ENCODE measurements around the gene PAX5. TPM values are rescaled to one million over a fixed set of nuclear protein-coding genes. Genes with fewer than 3 reads are reported as not detected.

PAX5 gene
- total RNA-seq, 1 experiment from 2014 or later: not detected

DNA sequence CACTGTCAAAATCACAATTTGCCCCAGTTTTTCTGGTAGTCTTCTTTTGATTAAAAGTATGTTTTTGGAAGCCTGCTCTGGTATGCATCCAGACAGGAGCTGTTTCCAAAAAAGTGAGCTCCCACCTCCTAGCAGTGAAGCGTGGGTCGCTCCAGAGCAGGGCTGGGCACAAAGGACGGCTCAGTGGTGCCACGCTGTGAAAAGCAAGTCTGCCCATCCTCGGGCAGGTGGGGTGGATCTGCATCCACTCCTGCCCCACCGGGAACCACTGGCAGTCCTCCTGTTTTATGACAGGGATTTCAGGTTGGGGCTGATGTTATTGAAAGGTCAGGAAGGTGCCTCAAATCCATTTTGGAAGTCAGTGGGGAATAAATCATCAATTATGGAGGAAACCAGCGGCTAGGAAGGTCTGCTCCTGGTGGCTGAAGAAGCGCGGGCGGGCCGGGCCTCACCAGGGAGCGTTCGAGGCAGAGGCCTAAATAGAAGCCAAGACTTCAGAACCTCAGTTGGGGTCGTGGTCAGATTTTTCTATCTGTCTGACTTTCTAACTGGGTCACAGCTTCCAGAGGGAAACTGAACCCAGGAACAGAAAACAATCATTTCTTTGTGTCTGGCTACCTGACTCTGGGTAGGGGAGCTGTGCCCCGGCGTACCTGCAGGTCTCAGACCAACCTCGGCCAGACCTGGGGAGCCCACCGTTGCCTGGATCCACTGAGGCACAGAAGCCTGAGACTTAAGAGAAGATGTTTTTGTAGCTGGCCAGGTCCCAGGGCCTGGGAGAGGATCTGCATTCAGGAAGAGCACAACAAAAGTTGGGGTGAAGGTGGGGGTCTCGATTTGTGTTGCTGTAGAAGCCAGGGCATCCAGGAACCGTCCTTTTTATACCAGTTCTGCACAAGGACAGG lies 168.1 kb downstream of the PAX5 start:
- ChIA-PET POLR2A (ENCODE audit: unreplicated experiment) (no interaction called here), CTCF (no interaction called here)
- H3K4me1 ChIP-seq (replicated peaks; ENCODE audit: insufficient read depth): no peaks in the 10 kb centered on the region
- no peaks in the 10 kb centered on the region for H3K79me2 ChIP-seq (ENCODE audit: low read depth)
- no peak overlapping the region for H3K27ac ChIP-seq
- H4K20me1 ChIP-seq (ENCODE audit: insufficient read depth): no peaks in the 10 kb centered on the region
- no peaks in the 10 kb centered on the region for H3K9me3 ChIP-seq (ENCODE audit: insufficient read depth, low read depth)
- TF ChIP-seq, protein P1, sequence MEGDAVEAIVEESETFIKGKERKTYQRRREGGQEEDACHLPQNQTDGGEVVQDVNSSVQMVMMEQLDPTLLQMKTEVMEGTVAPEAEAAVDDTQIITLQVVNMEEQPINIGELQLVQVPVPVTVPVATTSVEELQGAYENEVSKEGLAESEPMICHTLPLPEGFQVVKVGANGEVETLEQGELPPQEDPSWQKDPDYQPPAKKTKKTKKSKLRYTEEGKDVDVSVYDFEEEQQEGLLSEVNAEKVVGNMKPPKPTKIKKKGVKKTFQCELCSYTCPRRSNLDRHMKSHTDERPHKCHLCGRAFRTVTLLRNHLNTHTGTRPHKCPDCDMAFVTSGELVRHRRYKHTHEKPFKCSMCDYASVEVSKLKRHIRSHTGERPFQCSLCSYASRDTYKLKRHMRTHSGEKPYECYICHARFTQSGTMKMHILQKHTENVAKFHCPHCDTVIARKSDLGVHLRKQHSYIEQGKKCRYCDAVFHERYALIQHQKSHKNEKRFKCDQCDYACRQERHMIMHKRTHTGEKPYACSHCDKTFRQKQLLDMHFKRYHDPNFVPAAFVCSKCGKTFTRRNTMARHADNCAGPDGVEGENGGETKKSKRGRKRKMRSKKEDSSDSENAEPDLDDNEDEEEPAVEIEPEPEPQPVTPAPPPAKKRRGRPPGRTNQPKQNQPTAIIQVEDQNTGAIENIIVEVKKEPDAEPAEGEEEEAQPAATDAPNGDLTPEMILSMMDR (conservative IDR thresholded peaks at IDR 0.05): no peak
- TF ChIP-seq EZH2 (IDR thresholded peaks at IDR 0.05; ENCODE audit: low read depth): no peak
- H3K4me3 ChIP-seq: no peak overlapping the region
- intact Hi-C loops (cut with micrococcal nuclease; ENCODE audit: unreplicated experiment): no loop called here
- H3K27me3 ChIP-seq (ENCODE audit: insufficient read depth, low read depth): peaks cover 34% of the 10 kb centered on the region
- H3F3A ChIP-seq (ENCODE audit: insufficient read depth, low read depth): no peaks in the 10 kb centered on the region
- H3K36me3 ChIP-seq (ENCODE audit: low read depth): no peaks in the 10 kb centered on the region
- H2AFZ ChIP-seq: no peak overlapping the region
- no peaks in the 10 kb centered on the region for H3K9me2 ChIP-seq (ENCODE audit: insufficient read depth)
- no peak overlapping the region for H3K4me2 ChIP-seq
- BruUV-seq (replicated peaks): no TSS peak
- DNase-seq: no peak

DNA sequence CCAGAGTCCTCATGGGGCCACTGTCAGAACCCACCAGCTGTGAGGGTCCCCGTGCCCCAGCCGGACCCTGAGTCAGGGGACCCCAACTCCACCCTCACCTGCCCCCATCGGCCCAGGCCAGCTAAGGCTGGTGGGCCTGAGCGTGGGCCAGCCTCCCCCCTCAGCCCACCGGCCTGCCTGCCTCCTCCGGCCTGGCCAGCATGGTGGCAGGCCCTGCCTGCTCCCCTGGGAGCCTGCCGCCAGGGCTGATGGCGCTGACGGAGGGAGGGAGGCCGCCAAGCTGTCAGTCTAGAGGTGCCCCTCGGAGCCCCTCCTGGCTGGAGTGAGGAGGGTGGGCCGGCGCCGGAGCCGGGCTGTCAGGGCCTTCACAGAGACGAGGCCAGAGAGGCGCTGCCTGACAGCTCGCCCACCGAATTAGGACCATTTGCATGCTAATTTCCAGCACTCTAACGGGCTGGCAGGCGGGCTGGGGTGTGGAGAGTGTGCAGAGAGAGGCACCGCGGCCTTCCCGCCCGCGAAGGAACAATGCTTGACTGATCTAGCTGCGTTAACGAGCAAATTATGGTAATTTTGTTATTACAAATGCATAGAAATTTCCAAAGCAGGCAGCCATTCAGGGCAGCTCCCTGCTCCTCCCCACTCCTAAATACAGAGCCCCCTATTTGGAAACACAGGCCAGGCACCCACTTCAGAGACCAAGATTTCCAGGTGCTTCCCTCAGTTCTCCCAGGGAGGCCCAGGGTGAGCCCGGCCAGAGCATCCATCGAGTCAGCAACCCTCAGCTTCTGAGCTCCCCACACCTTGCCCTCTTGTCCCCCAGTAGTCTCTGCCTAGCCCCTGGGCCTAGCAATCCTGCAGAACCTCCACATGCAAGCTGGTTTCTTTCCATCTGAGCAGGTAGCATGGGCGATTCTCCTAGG lies 169.3 kb downstream of the PAX5 start:
- Histone ChIP-seq H3K4me1 (replicated peaks; ENCODE audit: insufficient read depth) (no peaks in the 10 kb centered on the region), H3K27me3 (ENCODE audit: insufficient read depth, low read depth) (peaks cover 34% of the 10 kb centered on the region), H3K27ac (no peak overlapping the region), H3K4me3 (no peak overlapping the region), H3K4me2 (no peak overlapping the region), H4K20me1 (ENCODE audit: insufficient read depth) (no peaks in the 10 kb centered on the region), H3F3A (ENCODE audit: insufficient read depth, low read depth) (no peaks in the 10 kb centered on the region), H3K36me3 (ENCODE audit: low read depth) (no peaks in the 10 kb centered on the region), H2AFZ (no peak overlapping the region), H3K79me2 (ENCODE audit: low read depth) (no peaks in the 10 kb centered on the region), H3K9me2 (ENCODE audit: insufficient read depth) (no peaks in the 10 kb centered on the region), H3K9me3 (ENCODE audit: insufficient read depth, low read depth) (no peaks in the 10 kb centered on the region)
- ChIA-PET POLR2A (ENCODE audit: unreplicated experiment) (no interaction called here), CTCF (no interaction called here)
- no TSS peak for BruUV-seq (replicated peaks)
- no peak for DNase-seq
- intact Hi-C loops (cut with micrococcal nuclease; ENCODE audit: unreplicated experiment): no loop called here
- TF ChIP-seq, protein P1 (conservative IDR thresholded peaks at IDR 0.05): no peak
- TF ChIP-seq EZH2 (IDR thresholded peaks at IDR 0.05; ENCODE audit: low read depth): no peak

- Histone ChIP-seq H3K36me3 (ENCODE audit: low read depth) (no peaks in the 10 kb centered on the region), H3F3A (ENCODE audit: insufficient read depth, low read depth) (no peaks in the 10 kb centered on the region), H3K27me3 (ENCODE audit: insufficient read depth, low read depth) (peaks cover 30% of the 10 kb centered on the region), H3K9me3 (ENCODE audit: insufficient read depth, low read depth) (no peaks in the 10 kb centered on the region), H4K20me1 (ENCODE audit: insufficient read depth) (no peaks in the 10 kb centered on the region), H3K4me3 (no peak overlapping the region), H2AFZ (no peak overlapping the region), H3K4me2 (no peak overlapping the region), H3K9me2 (ENCODE audit: insufficient read depth) (no peaks in the 10 kb centered on the region), H3K4me1 (replicated peaks; ENCODE audit: insufficient read depth) (no peaks in the 10 kb centered on the region), H3K79me2 (ENCODE audit: low read depth) (no peaks in the 10 kb centered on the region), H3K27ac (no peak overlapping the region)
- TF ChIP-seq EZH2 (IDR thresholded peaks at IDR 0.05; ENCODE audit: low read depth): no peak
- TF ChIP-seq, protein P1 (conservative IDR thresholded peaks at IDR 0.05): peak; percentile 61
- ChIA-PET CTCF (no interaction called here), POLR2A (ENCODE audit: unreplicated experiment) (no interaction called here)
- DNase-seq: peak in 1 of 2 experiments; percentile 33
- intact Hi-C loops (cut with micrococcal nuclease; ENCODE audit: unreplicated experiment): no loop called here
- no TSS peak for BruUV-seq (replicated peaks)
Observed at GRCh38 chr9:36862206-36863145, 171.6 kb downstream of the PAX5 start.
